ENCODE results near the gene COG3. TPM values are rescaled to one million over a fixed set of nuclear protein-coding genes. Genes with fewer than 3 reads are reported as not detected.

COG3 gene
- total and polyA plus RNA-seq, 2 experiments from 2014 or later, result 17.1 to 23.9 TPM

DNA sequence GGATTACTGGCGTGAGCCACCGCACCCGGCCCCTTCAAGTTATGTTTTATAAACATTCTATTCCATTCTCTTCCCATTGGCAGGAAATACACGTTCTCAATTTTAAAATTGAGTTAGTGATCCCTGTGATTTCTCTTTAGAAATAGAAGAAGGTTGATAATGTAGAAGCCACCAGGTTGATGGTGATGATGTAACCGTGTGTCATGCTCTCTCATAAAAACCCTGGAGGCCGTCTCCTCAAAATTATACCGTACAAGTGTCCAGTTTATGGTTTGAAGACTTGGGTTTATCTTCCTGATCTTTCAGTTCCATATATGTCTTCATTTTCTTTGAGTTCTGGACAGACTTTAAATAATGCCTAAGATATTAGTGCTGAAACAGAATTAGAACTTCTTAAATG is 32.2 kb downstream of the COG3 start:
- Histone ChIP-seq H3K9me2 (ENCODE audit: insufficient read depth) (no peaks in the 10 kb centered on the region), H3K27ac (ENCODE audit: low read depth) (no peak overlapping the region), H3F3A (replicated peaks; ENCODE audit: low read depth) (no peaks in the 10 kb centered on the region), H2AFZ (no peak overlapping the region), H4K20me1 (replicated peaks; ENCODE audit: insufficient read depth) (peaks cover under 1% of the 10 kb centered on the region; the same call in 1 of the 2 replicates), H3K36me3 (ENCODE audit: insufficient read depth) (peaks cover 14% of the 10 kb centered on the region; the same call in 1 of the 2 replicates), H3K4me2 (no peak overlapping the region), H3K79me2 (replicated peaks; ENCODE audit: insufficient read depth) (no peaks in the 10 kb centered on the region), H3K4me1 (ENCODE audit: insufficient read depth) (no peaks in the 10 kb centered on the region), H3K4me3 (no peak overlapping the region), H3K27me3 (ENCODE audit: insufficient read depth) (no peaks in the 10 kb centered on the region)
- H3K27ac Mint-ChIP-seq, result no peak overlapping the region
- TF ChIP-seq, protein P1, sequence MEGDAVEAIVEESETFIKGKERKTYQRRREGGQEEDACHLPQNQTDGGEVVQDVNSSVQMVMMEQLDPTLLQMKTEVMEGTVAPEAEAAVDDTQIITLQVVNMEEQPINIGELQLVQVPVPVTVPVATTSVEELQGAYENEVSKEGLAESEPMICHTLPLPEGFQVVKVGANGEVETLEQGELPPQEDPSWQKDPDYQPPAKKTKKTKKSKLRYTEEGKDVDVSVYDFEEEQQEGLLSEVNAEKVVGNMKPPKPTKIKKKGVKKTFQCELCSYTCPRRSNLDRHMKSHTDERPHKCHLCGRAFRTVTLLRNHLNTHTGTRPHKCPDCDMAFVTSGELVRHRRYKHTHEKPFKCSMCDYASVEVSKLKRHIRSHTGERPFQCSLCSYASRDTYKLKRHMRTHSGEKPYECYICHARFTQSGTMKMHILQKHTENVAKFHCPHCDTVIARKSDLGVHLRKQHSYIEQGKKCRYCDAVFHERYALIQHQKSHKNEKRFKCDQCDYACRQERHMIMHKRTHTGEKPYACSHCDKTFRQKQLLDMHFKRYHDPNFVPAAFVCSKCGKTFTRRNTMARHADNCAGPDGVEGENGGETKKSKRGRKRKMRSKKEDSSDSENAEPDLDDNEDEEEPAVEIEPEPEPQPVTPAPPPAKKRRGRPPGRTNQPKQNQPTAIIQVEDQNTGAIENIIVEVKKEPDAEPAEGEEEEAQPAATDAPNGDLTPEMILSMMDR (conservative IDR thresholded peaks at IDR 0.05; ENCODE audit: low read depth in 2 of 2), result no peak
- TF ChIP-seq ZNF114 (CRISPR knock-in tag; IDR thresholded peaks at IDR 0.05) (no peak), EZH2 (IDR thresholded peaks at IDR 0.05; ENCODE audit: low read depth, unreplicated experiment) (no peak), STAT1 (IDR thresholded peaks at IDR 0.05; ENCODE audit: unreplicated experiment) (no peak), EZH2phosphoT487 (IDR thresholded peaks at IDR 0.05; ENCODE audit: unreplicated experiment) (no peak), POLR2AphosphoS5 (IDR thresholded peaks at IDR 0.05; ENCODE audit: low read depth) (no peak), JUNB (IDR thresholded peaks at IDR 0.05; ENCODE audit: unreplicated experiment) (no peak), NANOG (IDR thresholded peaks at IDR 0.05; ENCODE audit: borderline replicate concordance) (no peak), CREB1 (CRISPR knock-in tag; IDR thresholded peaks at IDR 0.05; ENCODE audit: low read depth) (no peak), ZNF331 (CRISPR knock-in tag; IDR thresholded peaks at IDR 0.05; ENCODE audit: low read depth) (no peak)
- TF ChIP-seq, protein P2, sequence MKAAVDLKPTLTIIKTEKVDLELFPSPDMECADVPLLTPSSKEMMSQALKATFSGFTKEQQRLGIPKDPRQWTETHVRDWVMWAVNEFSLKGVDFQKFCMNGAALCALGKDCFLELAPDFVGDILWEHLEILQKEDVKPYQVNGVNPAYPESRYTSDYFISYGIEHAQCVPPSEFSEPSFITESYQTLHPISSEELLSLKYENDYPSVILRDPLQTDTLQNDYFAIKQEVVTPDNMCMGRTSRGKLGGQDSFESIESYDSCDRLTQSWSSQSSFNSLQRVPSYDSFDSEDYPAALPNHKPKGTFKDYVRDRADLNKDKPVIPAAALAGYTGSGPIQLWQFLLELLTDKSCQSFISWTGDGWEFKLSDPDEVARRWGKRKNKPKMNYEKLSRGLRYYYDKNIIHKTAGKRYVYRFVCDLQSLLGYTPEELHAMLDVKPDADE (IDR thresholded peaks at IDR 0.05), result no peak
- TF ChIP-seq, protein P3, sequence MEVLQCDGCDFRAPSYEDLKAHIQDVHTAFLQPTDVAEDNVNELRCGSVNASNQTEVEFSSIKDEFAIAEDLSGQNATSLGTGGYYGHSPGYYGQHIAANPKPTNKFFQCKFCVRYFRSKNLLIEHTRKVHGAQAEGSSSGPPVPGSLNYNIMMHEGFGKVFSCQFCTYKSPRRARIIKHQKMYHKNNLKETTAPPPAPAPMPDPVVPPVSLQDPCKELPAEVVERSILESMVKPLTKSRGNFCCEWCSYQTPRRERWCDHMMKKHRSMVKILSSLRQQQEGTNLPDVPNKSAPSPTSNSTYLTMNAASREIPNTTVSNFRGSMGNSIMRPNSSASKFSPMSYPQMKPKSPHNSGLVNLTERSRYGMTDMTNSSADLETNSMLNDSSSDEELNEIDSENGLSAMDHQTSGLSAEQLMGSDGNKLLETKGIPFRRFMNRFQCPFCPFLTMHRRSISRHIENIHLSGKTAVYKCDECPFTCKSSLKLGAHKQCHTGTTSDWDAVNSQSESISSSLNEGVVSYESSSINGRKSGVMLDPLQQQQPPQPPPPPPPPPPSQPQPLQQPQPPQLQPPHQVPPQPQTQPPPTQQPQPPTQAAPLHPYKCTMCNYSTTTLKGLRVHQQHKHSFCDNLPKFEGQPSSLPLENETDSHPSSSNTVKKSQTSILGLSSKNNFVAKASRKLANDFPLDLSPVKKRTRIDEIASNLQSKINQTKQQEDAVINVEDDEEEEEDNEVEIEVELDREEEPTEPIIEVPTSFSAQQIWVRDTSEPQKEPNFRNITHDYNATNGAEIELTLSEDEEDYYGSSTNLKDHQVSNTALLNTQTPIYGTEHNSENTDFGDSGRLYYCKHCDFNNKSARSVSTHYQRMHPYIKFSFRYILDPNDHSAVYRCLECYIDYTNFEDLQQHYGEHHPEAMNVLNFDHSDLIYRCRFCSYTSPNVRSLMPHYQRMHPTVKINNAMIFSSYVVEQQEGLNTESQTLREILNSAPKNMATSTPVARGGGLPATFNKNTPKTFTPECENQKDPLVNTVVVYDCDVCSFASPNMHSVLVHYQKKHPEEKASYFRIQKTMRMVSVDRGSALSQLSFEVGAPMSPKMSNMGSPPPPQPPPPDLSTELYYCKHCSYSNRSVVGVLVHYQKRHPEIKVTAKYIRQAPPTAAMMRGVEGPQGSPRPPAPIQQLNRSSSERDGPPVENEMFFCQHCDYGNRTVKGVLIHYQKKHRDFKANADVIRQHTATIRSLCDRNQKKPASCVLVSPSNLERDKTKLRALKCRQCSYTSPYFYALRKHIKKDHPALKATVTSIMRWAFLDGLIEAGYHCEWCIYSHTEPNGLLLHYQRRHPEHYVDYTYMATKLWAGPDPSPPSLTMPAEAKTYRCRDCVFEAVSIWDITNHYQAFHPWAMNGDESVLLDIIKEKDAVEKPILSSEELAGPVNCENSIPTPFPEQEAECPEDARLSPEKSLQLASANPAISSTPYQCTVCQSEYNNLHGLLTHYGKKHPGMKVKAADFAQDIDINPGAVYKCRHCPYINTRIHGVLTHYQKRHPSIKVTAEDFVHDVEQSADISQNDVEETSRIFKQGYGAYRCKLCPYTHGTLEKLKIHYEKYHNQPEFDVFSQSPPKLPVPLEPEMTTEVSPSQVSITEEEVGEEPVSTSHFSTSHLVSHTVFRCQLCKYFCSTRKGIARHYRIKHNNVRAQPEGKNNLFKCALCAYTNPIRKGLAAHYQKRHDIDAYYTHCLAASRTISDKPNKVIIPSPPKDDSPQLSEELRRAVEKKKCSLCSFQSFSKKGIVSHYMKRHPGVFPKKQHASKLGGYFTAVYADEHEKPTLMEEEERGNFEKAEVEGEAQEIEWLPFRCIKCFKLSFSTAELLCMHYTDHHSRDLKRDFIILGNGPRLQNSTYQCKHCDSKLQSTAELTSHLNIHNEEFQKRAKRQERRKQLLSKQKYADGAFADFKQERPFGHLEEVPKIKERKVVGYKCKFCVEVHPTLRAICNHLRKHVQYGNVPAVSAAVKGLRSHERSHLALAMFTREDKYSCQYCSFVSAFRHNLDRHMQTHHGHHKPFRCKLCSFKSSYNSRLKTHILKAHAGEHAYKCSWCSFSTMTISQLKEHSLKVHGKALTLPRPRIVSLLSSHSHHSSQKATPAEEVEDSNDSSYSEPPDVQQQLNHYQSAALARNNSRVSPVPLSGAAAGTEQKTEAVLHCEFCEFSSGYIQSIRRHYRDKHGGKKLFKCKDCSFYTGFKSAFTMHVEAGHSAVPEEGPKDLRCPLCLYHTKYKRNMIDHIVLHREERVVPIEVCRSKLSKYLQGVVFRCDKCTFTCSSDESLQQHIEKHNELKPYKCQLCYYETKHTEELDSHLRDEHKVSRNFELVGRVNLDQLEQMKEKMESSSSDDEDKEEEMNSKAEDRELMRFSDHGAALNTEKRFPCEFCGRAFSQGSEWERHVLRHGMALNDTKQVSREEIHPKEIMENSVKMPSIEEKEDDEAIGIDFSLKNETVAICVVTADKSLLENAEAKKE (CRISPR knock-in tag; IDR thresholded peaks at IDR 0.05), result no peak
- TF ChIP-seq, protein P4, sequence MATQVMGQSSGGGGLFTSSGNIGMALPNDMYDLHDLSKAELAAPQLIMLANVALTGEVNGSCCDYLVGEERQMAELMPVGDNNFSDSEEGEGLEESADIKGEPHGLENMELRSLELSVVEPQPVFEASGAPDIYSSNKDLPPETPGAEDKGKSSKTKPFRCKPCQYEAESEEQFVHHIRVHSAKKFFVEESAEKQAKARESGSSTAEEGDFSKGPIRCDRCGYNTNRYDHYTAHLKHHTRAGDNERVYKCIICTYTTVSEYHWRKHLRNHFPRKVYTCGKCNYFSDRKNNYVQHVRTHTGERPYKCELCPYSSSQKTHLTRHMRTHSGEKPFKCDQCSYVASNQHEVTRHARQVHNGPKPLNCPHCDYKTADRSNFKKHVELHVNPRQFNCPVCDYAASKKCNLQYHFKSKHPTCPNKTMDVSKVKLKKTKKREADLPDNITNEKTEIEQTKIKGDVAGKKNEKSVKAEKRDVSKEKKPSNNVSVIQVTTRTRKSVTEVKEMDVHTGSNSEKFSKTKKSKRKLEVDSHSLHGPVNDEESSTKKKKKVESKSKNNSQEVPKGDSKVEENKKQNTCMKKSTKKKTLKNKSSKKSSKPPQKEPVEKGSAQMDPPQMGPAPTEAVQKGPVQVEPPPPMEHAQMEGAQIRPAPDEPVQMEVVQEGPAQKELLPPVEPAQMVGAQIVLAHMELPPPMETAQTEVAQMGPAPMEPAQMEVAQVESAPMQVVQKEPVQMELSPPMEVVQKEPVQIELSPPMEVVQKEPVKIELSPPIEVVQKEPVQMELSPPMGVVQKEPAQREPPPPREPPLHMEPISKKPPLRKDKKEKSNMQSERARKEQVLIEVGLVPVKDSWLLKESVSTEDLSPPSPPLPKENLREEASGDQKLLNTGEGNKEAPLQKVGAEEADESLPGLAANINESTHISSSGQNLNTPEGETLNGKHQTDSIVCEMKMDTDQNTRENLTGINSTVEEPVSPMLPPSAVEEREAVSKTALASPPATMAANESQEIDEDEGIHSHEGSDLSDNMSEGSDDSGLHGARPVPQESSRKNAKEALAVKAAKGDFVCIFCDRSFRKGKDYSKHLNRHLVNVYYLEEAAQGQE (IDR thresholded peaks at IDR 0.05; ENCODE audit: unreplicated experiment), result no peak
- H3K4me3 Mint-ChIP-seq, result no peak overlapping the region
- no peaks in the 10 kb centered on the region for H3K27me3 Mint-ChIP-seq (ENCODE audit: insufficient read depth, low read depth, poor library complexity)
- DNase-seq (ENCODE audit: low spot score) (no peak), ATAC-seq (no peak)
- no peaks in the 10 kb centered on the region for H3K4me1 Mint-ChIP-seq
- H3K9me3 Mint-ChIP-seq, result peaks cover 4% of the 10 kb centered on the region; the same call in 1 of the 3 replicates
- H3K36me3 Mint-ChIP-seq (ENCODE audit: low read depth), result peaks cover 33% of the 10 kb centered on the region

Data from GM23338 (cell line).